Stimulated activated naive CD8-positive, alpha-beta T cell treated with anti-CD3 and anti-CD28 coated beads, Interleukin-15, Interleukin-2, amounts not matched to agents 100 U/mL and 50 U/mL, for 24 hours (primary cell): ENCODE results near the gene NOTO.

Experiments
- ATAC-seq: fragments of 150-1000 bp; cut with Tn5 transposase; one replicate; pipeline ENCODE4 v1.10.0; 2021
- DNase-seq: peaks from one replicate; pipeline ENCODE4 v3.0.0; 2021

The NOTO gene

DNA sequence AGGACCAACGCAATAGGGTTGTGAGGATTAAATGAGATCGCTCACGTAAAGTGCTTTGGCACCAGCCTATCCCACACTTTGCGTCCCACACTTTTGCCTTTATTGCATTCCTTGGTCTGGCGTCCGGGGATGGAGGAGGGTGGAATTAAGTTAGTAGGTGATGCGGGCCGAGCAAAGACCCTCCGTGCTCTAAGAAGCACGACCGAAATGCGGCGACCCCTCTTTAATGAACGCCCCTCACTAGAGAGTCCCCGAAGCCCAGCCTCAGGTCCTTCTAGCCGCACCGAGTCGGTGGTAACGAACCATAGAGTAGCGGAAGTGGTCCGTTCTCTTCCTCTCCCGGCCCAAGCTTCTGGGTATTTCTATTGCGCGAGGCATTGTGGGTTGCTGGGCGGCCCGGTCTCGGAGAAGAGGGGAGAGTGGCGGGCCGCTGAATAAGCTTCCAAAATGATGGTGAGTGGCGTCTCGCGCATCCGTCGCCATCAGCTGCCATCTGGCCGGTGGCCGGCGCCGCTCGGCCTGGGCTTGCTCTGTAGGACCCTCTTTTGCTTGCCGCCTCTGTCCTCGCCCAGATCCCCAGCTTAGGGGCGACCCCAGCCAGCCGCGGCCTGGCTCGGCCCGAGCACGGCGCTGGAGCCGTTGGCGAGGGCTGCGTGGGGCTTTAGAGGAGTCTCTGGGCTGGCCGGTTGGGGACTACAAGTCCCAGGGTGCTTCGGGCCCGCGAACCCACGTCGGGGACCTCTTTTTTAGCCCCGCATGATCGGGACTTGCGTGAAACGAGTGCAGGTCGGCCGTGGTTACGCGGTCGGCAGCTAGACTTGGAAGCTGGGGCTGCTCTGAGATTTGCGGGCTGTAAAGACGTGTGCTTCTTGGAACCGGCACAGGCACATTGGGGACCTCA, 31.8 kb downstream of the NOTO start, which contains the start of gene CCT7:
Gene CCT7 (plus strand): TSS at position 377 of the 901 bp plus-strand sequence. CDS start 71 bp downstream, at position 448.
- peak; percentile 85 for DNase-seq
- peak; percentile 76 for ATAC-seq

DNA sequence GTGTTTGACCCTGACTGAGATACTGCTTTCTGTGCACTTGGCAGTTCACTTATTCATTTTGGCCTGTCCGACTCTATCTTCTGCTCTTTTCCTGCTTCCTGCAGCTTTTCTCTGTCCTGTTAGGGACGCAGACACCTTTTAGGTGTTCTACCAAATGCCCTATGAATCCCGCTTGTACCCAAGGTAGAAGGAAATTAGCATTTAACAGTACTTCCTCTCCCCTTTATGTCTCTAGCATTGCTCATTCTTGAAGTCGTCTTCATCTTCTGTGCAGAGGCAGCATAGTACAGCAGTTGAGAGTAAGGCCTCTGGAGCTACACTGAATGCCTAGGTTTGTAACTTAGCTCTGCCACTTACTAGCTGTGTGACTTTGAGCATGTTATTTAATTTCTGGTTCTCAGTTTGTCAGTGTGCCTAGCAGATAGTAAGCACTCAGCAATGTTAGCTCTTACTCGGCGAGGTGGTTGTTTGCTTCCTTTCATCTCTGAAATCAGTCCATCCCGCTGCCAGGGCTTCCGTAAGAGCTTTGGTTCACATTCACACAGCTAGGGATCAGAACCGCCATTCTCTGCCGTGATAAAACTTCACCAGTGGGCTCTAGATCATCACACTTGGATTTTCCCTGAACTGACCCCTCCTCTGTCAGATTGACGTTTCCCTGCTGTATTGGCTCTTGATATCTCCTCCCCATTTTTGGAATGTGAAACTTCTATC, 33.1 kb downstream of the NOTO start:
- no peak for DNase-seq

DNA sequence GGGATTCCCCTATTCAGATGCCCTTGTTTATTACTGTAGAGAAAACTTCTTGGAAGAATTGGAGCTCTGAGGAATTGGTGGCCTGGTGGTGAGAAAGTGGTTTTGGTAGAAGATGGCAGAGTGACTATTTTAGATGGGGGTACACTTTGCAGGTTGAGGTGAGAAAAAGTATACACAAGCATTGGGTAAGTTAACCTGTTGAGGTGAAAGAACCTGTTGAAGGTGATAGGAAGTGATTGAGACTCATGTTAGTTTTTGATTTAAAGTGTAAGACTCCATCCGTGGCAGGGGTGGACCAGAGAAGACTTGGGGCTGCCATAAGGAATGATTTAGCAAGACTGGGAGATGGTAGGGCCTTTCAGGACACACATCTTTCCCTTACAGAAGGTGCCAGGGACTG, 34.8 kb downstream of the NOTO start:
- no peak for ATAC-seq
- DNase-seq = no peak

More for the DNA sequence above, 33.1 kb downstream of the NOTO start:
- ATAC-seq = no peak

DNA sequence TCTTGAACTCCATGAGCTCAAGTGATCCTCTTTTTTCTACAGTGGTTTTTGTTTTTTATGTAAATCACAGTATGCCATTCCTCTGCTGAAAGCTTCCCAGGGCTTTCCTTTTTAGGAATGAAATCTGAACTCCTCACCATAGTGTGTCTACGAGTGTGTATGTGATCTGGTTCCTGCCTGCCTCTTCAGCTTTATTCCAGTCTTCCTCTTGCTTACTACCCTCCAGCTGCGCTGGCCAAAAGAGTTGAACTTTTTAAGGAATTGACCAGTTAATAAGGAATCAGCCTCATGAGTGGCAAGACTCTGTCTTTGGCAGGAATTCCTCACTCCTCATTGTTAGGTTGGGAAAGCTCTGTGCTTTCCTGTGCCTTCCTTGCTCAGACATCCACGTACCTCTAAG, 35.8 kb downstream of the NOTO start:
- DNase-seq (no peak), ATAC-seq (no peak)

DNA sequence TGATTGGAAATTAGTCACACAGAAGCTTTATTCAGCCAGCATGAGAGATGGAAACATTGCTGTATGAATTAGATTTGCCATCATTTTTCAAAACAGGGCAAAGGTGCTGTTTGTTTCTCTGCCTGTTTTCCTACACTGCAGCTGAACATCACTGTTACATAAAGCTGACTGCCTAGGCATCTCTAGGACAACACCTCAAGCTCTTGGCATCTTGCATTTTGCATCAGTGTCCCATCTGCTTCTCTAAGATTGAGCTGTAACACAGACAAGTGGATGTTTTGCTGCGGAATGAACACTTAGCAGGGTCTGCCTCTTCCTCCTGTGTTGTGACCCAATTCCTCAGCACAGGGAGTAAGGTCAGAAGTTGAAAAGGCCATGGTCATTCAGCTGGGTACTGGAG, 36.6 kb downstream of the NOTO start:
- ATAC-seq = no peak
- no peak for DNase-seq

DNA sequence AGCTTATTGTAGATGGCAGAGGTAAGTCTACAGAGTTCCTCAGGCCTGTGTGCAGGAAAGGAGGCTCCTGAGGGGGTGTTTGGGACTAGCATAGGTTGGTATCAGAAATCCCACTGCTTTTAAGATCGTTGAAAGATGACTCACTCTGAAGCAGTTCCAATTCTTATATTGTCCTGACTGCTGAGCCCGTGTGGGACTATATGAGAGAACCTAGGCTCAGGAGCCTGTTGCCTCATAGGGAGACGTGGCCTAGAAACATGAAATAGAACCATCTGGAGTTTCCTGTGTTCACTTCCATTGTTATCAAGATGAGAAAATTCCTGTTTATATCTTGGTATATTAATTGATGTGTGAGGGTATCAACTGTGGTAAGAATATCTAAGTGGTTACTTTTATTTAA, 37.4 kb downstream of the NOTO start:
- no peak for DNase-seq

DNA sequence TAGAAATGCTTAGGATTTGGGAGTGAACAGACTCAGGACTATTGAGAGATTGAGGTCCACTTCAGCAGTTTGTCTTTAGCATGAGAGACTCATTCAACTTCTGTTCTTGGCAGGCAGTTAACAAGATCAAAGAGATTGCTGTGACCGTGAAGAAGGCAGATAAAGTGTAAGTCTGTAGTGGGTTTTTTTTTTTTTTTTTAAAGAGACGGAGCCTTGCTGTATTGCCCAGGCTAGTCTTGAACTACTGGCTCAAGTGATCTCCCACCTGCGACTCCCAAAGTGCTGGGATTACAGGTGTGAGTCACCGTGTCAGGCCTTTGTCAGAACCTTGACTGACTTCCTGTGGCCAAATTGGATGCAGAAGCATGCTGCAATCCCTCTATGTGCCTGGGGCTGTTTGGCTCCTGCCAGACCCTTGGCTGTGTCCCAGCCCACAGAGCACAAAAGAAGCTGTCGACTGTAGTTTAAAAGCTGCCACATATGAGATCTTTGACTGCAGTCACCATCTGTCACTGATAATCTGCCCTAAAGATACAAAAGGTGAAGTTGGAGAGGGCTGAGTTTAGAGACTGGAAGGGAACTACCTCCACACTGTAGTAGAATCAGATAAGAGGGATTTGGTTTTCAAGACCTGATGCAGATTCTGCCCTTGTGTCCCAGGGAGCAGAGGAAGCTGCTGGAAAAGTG, 41.7 kb downstream of the NOTO start:
- no peak for ATAC-seq

More for the DNA sequence above, 37.4 kb downstream of the NOTO start:
- ATAC-seq = no peak

DNA sequence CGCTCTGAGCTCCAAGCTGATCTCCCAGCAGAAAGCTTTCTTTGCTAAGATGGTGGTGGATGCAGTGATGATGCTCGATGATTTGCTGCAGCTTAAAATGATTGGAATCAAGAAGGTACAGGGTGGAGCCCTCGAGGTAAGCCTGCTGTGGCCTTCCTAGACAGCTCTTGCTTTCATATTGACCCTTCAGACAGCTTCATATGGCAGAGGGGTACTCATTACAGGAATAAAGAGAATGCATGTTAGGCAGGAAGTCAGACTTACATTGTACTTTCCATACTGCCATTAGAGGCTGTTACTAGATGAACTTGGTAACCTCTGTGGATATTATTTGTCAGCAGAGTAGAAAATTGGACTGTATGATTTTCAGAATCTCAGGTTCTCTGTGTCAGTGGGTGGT, 42.2 kb downstream of the NOTO start:
- DNase-seq (no peak), ATAC-seq (no peak)

More for the DNA sequence above, 41.7 kb downstream of the NOTO start:
- no peak for DNase-seq

DNA sequence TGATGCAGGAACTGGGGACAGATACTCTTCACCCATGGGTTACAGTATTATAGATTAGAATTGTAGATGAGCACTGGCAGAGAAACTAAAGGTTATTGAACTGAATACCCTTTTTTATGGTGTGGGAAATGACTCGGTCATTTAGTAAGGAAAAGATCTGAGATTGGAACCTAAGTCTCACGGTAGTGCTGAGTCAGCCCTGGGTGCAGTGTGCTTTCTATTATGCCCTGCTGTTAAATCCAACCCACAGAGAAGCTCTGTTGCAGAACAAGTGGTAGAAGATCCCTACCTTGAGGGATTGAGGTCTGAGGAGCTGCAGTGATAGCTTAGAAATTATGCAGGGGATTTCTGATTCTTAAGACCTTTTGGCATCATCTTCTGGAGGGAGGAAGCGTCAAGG, 44.5 kb downstream of the NOTO start:
- ATAC-seq = no peak
- no peak for DNase-seq

DNA sequence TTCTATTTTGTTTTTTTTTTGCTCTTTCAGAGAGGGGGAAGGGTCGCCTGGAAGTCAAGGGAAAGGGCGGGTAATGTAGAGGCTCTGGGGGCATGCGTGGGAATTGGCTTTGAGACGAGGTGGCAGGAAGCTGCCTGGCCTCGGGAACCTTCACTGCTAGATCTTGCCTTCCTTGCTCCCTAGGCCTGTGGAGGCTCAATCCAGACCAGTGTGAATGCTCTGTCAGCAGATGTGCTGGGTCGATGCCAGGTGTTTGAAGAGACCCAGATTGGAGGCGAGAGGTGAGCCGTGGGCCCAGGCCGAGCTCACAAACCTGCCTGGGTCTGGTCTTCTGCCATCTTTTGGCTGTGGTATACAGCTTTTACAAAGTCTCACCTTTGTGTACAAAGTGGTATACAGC, 47.3 kb downstream of the NOTO start:
- ATAC-seq (no peak), DNase-seq (no peak)

DNA sequence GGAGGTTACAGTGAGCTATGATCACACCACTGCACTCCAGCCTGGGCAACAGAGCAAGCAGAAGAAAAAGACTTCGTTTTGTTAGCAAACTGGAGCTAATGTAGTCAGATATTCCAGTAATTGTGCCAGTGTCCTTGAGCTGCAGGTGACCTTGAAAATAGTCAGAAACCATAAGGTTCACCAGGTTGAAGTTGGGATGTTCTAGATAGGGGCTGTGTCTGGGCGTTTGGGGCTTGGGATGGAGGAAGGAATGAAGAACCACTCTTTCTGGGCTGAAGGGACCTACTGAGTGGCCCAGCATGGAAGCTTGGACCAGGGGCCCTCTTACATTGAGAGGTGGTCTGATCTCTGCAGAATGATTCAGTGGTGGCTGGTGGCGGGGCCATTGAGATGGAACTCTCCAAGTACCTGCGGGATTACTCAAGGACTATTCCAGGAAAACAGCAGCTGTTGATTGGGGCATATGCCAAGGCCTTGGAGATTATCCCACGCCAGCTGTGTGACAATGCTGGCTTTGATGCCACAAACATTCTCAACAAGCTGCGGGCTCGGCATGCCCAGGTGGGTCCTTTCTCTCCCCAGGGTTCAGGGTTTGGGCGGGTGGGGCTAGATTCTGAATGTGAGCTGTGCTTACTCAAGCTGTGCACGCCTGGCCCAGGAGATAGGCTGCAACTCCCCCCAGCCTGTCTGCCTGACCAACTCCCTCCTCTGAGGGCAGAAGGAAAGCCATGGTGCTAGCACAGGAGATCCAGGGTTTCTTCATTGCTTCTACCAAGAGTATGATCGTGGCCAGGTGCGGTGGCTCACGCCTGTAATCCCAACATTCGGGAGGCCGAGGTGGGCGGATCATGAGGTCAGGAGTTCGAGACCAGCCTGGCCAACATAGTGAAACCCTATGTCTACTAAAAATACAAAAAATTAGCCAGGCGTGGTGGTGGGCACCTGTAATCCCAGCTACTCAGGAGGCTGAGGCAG, 48.8 kb downstream of the NOTO start:
- DNase-seq = no peak
- ATAC-seq = no peak

DNA sequence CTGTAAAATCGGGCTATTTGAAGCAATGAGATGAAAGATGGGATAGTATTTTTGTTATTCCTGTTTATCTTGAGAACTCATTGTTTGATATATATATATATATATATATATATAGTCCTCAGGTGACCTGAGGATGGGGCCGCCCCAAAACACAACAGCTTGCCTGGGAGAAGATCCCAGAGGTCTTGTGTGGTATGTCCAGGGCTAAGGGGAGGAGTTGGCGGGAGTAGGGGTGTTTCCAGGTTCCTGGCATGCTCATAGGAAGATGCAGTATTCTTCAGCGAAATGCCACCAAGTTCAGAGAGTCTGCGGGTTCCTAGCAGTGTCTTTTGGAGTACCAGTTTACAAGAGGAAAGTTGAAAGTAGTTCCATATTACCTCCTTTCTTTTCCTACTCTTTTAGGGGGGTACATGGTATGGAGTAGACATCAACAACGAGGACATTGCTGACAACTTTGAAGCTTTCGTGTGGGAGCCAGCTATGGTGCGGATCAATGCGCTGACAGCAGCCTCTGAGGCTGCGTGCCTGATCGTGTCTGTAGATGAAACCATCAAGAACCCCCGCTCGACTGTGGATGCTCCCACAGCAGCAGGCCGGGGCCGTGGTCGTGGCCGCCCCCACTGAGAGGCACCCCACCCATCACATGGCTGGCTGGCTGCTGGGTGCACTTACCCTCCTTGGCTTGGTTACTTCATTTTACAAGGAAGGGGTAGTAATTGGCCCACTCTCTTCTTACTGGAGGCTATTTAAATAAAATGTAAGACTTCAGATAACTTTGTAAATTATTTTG, 50.1 kb downstream of the NOTO start:
- DNase-seq = no peak
- no peak for ATAC-seq

DNA sequence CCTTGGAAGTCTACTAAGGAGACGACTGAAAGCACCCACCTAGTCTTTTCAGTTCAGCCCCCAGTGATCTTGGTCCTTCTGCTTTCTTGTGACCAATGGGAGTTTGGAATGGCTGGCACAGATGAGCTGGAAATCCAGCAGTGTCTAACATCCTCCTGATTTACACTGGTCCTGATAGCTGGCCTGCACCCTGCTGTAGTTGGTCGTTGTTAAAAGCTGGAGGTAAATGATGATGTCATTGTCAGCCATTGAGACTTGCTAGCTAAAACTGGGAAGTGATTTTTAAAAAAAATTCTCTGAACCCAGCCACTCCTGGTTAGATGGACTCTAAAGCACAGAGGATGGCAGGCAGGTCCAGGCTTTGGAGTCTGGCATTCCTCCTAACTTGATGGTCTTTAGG, 51.0 kb downstream of the NOTO start:
- no peak for ATAC-seq
- DNase-seq = no peak

DNA sequence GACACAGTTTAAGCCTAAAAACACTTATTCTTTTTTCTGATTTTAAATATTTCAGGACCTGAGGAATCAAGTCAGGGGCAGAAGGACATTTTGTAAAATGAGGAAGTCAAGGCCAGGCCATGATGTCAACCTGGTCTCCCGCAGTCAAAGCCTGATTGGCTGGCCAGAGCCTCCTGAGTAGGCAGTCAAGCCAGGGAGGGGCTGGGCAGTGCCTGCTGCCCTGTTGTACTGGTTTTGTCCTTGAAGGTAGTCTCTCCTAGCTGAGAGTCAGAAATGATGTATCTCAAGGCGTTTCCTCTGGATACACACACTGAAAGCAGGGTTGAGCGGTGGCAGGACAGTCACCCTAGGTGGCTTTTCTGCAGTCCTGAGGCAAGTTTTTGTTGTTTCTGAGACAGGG, 51.5 kb downstream of the NOTO start:
- ATAC-seq = peak; percentile 19
- DNase-seq = no peak

DNA sequence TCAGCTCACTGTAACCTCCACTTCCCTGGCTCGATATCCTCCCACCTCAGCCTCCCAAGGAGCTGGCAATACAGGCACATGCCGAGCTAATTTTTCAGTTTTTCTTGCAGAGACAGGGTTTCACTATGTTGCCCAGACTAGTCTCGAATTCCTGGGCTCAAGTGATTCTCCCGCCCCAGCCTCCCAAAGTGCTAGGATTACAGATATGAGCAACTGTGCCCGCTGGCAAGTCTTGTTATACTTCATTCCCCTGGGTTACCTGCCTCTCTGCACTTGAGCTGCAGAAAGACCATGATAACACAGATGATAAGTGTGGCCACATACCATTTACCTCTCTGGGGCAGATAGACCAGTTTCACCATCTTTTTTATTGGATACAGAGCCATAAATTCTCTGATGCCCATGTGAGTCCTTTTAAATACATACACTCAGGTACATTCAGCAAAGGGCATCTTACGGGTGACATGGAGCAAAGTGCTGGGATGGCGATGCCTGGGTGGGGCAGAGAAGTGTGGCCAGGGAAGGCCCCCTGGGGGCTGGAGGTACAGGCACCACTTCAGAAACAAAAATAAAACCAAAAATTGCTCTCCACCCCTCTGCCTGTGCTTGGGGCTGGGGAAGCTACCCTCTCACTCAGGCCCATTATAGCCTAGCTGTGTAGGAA, 52.1 kb downstream of the NOTO start:
- no peak for DNase-seq
- ATAC-seq = no peak

DNA sequence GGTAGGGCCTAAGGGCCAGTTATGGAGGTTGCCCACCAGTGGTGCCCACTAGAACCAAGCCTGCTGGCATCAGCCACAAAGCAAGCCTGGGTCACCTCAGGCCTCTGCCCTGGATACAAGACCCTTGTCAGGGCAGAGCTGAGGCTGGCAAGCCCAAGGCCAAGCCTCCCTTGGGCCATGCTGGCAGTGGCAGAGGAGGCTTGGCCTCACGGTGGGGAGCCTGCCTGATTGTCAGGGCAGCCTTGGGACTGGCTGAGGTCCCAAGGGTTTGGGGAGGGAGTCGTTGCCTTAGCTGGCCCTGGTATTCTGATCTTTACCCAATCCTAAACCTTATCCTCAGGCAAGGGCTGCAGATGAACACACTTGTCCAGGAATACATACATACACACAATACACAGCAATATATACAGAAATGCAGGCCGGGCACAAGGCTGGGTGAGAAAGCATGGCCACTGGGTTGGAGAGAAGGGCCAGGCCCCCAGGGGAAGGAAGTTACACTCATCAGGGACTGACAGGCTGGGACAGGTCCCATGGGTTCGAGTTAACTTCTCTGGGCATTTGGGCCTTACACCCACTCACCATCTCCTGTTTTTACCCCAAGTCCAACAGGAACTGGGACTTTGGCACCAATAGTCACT, 52.8 kb downstream of the NOTO start:
- ATAC-seq = peak; percentile 29

DNA sequence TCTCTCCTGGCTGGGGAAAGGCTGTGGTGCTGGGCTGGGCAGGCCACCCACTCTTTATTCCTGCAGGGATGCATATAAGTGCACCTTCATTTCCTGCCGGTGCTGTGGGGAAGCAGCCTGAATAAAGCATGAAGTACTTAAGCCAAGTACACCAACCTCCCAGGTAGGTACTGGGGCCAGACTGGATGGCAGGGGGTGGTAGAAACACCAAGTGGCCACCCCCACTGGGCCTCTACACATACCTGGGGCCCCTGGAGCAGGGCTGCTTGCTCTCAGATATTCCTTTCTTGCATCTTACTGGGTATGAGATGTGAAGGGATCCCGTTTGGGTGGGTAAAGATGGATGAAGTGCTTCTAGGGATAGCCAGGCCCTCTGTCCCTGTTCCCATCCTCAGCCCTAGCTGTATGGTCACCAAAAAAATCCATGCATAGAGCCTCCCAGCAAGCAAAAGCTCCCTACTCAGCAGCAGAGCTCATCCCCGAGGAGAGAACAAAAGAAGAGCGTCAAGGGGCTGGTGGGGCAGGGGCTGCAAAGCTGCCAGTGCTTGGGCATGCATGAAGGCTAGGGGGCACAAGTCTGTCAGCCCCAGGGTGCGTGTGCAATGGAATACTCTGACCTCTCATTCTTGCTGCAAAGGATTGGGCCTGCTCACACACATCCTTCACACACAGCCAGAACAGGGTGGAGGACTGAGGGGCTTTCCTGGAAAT, 53.7 kb downstream of the NOTO start:
- no peak for DNase-seq
- ATAC-seq = no peak

More for the DNA sequence above, 52.8 kb downstream of the NOTO start:
- DNase-seq = no peak

DNA sequence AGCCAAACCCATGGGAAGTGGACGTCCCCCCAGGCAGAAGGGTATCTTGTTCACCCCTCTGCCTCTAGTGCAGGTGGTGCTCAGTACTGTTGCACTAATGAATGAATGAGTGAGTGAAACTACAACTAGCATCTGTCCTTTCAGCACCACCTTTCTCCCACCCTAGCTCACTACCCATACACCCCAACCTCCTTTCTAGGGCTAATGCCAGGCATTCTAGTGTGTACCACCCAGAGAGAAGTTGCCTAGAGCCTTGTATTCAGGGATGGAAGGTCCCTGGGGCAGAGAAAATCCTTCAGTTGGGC, 54.2 kb downstream of the NOTO start:
- DNase-seq (no peak), ATAC-seq (no peak)

DNA sequence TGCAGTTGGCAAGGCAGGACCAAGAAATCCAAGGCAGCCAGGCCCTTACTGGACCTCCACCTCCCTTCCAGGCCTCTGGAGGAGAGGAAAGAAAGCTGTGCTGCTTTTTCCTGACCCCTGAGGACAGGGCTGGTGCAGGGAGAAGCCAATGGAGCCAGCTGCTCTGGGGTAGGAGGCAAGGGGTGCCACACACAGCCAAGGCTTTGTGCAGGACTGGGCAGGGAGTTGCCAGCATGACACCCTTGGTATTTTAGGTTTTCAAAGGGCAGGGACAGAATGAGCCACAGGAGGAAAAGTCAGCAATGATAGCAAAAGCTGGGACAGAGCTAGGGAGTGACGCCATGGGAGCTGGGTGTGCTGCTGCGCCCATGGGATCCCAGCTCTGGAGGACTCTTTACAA, 54.6 kb downstream of the NOTO start:
- DNase-seq = no peak
- no peak for ATAC-seq
